ENCODE measurements around the gene MAGI1.
"Not testable (repeated sequence)": the region's sequence is repeated elsewhere in the genome, so short reads cannot be mapped to it uniquely, and the experiment has no call there.

MAGI1 gene

GRCh38 chr3:65550137-65550536 is 488.6 kb downstream of the MAGI1 start:
- DNase-seq, result no peak

GRCh38 chr3:65549626-65549959 is 489.1 kb downstream of the MAGI1 start:
- DNase-seq, result no peak

GRCh38 chr3:65548848-65549625 is 489.7 kb downstream of the MAGI1 start:
- DNase-seq, result peak; percentile 59

GRCh38 chr3:65545429-65545828 is 493.3 kb downstream of the MAGI1 start:
- no peak for DNase-seq

GRCh38 chr3:65543391-65543790 is 495.3 kb downstream of the MAGI1 start:
- not testable (repeated sequence) for DNase-seq

GRCh38 chr3:65540666-65541065 is 498.1 kb downstream of the MAGI1 start:
- DNase-seq, result no peak

- DNase-seq, result peak; percentile 67
Observed at GRCh38 chr3:65539616-65540015, 499.1 kb downstream of the MAGI1 start.

GRCh38 chr3:65538101-65538500 is 500.6 kb downstream of the MAGI1 start:
- DNase-seq, result no peak

- DNase-seq, result no peak
Observed at GRCh38 chr3:65537109-65537508, 501.6 kb downstream of the MAGI1 start.

GRCh38 chr3:65535260-65535659 is 503.5 kb downstream of the MAGI1 start:
- DNase-seq, result no peak

GRCh38 chr3:65534805-65535204 is 503.9 kb downstream of the MAGI1 start:
- DNase-seq, result no peak

- DNase-seq, result no peak
Observed at GRCh38 chr3:65532749-65533148, 506.0 kb downstream of the MAGI1 start.

- DNase-seq, result no peak
Observed at GRCh38 chr3:65532215-65532614, 506.5 kb downstream of the MAGI1 start.

- DNase-seq, result no peak
Observed at GRCh38 chr3:65531499-65531898, 507.2 kb downstream of the MAGI1 start.

- no peak for DNase-seq
Observed at GRCh38 chr3:65526656-65527055, 512.1 kb downstream of the MAGI1 start.

- no peak for DNase-seq
Observed at GRCh38 chr3:65524584-65524983, 514.1 kb downstream of the MAGI1 start.

- no peak for DNase-seq
Observed at GRCh38 chr3:65523878-65524277, 514.8 kb downstream of the MAGI1 start.

GRCh38 chr3:65521032-65521431 is 517.7 kb downstream of the MAGI1 start:
- no peak for DNase-seq

GRCh38 chr3:65516998-65517397 is 521.7 kb downstream of the MAGI1 start:
- no peak for DNase-seq

GRCh38 chr3:65514317-65514716 is 524.4 kb downstream of the MAGI1 start:
- not testable (repeated sequence) for DNase-seq

GRCh38 chr3:65509423-65509794 is 529.3 kb downstream of the MAGI1 start:
- not testable (repeated sequence) for DNase-seq

- no peak for DNase-seq
Observed at GRCh38 chr3:65508750-65509422, 529.8 kb downstream of the MAGI1 start.

GRCh38 chr3:65507437-65507836 is 531.3 kb downstream of the MAGI1 start:
- DNase-seq, result no peak

GRCh38 chr3:65503776-65504175 is 534.9 kb downstream of the MAGI1 start:
- no peak for DNase-seq

GRCh38 chr3:65502526-65502925 is 536.2 kb downstream of the MAGI1 start:
- no peak for DNase-seq

Data from islet precursor cell (in vitro differentiated cells).